OCI-M1 (cell line): ENCODE measurements around the gene UROS.

Experiments
- DNase-seq: peaks from one replicate; lab custom pipeline; 2025; lab: John Stamatoyannopoulos, UW

UROS gene

DNA sequence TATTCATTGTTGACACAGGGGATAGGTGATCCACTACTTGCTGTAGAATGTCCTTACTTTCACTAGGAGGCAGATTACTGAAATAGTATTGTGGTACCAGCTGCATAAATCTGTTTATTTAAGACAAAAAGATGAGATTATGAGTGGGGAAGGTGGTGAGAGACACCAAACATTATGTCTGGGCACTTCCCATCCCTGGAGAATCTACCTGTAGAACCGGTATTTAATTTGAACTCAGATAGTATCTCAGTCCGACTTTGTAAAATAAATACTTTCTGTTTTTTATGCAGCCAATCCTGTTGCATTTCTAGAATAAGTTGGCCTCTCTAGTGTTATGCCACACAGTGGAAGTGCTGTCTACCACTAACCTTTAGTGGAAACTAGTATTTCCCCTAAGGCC is 13.7 kb upstream of the UROS start:
- DNase-seq: no peak

- DNase-seq: no peak
Measured at GRCh38 chr10:125828311-125828710, 5.3 kb upstream of the UROS start.

DNA sequence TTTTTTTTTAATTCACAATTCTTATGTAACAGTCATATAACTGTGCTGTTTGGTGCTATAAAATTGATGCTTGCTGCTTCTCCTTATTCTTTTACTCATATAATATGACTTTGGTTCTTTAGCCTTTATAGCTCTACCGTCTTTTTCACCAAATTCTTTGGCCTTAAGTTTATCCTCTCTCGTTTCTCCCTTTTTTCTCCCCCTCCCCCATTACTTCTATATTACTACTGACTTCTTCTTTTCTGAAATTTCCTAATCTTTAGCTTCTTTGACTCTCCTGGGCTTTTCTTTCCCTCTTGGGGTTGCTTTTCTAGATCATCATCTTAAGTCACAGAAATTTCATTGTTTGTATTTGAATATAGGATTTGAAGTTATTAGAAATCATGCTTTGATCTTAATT is 4.1 kb upstream of the UROS start:
- peak; percentile 10 for DNase-seq

- peak; percentile 41 for DNase-seq
Measured at GRCh38 chr10:125824736-125825135, 1.7 kb upstream of the UROS start.

DNA sequence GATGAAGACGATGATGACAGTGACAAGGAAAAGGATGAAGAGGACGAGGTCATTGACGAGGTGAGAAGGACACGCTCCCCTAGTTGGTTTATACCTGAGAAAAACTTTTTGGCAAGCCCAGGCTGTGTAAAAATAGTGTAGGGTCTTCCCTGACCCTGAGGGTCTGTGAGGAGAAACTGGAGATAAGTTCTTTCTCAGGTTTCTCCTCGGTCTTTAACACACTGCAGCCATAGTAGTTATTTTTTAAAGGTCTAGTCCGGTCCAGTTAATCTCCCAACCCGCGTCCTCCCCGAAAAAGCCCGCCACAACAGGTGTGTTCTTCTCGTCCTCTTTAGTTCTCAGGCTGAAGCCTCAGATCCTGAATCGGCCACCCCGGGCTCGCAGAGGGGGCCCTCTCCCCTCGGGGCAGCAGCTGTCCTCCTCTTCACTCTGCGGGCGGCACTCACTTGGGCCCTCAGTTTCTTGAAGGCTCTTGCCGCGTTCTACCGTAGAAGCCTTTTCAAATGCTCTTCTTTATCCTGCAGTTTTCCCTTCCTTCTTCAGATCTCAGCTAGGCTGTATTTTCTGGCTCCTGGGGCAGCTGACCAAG is 699 bp upstream of the UROS start:
- peak; percentile 61 for DNase-seq

GRCh38 chr10:125820701-125821100 is 2.4 kb downstream of the UROS start:
- DNase-seq: peak; percentile 74

DNA sequence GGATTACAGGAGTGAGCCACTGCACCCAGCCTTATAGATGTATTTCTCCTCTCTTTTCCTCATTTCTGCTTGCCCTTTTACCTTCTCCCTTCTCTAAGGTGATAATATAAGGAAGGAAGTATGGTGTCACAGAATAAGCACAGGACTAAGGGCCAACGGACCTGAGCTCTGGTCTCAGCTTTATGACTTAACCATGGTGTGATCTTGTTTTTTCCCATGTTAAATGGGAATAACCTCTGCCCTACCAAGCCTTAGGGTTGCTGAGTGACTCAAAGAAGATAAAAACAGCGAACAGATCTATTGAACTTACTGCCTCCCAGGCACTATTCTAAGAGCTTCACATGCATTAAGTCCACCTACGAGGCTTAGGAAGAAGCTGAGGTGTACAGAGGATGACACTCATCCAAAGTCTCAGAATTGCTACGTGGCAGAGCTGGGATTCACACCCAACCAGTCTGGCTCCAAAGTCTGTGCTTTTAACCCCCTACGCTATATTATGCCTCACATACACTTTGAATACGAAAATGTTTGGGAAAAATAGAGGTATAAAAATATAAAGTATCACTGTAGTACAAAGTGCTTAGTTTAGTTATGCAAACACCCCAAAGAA is 5.6 kb downstream of the UROS start:
- peak; percentile 44 for DNase-seq

- peak; percentile 96 for DNase-seq
Measured at GRCh38 chr10:125816548-125816947, 6.5 kb downstream of the UROS start.

GRCh38 chr10:125815764-125816163 is 7.3 kb downstream of the UROS start:
- DNase-seq: no peak

GRCh38 chr10:125812128-125812750 is 10.8 kb downstream of the UROS start:
- DNase-seq: no peak

DNA sequence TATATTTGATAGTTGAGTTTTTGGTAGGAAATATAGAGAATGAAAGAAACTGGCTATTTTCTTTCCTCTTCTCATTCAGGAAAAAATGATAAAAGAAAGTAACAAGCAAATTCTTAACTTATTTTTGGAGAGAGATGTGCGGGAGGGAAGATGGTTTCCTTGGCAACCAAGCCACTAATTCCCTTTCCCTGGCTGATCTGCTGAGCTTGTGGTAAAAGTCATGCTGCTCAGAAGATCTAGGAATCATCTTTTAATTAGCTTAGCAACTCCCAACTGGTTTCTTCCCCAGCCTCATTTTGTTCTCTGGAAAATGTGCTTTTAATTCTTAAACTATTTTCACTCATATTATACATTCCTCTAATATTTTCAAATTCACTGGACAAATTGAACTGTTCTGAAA is 11.8 kb downstream of the UROS start:
- DNase-seq: no peak

- DNase-seq: no peak
Measured at GRCh38 chr10:125808047-125808446, 15.0 kb downstream of the UROS start.

DNA sequence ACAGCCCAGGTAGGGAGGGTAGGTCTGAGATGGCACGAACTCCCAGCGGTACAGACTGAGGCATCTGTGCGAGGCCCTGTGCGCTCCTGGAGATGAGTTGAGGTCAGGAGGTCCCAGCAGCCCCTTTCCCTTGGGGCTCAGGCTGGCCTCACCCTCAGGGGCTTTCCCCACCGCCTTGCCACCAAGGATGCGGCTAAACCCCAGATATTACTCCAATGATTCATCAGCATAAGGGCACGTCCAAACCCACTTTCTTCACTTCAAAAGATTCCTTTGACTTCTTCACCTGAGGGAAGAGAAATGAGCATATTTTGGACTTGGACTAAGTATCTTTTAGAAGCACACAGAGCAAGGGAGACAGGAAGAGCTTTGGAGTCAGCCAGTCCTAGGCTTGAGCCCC is 20.3 kb downstream of the UROS start:
- no peak for DNase-seq

DNA sequence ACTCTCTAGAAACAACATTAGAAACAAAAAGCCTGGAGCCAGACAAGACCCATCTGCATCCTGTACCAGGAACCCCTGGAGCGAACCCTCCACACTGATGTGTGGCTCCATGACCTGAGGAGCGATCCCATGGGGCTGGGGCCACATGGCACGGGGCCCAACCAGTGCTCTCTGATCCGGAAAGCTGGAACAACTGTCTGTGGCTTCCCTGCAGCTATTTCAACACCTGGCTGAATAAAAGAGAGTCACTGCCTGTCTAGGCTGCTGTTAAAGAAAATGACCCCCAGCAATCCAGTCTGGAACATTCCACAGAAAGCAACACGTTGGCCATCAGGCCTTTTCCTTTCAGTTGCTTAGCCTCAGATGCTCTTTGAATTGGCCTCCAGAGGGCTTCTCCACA is 20.9 kb downstream of the UROS start:
- no peak for DNase-seq

DNA sequence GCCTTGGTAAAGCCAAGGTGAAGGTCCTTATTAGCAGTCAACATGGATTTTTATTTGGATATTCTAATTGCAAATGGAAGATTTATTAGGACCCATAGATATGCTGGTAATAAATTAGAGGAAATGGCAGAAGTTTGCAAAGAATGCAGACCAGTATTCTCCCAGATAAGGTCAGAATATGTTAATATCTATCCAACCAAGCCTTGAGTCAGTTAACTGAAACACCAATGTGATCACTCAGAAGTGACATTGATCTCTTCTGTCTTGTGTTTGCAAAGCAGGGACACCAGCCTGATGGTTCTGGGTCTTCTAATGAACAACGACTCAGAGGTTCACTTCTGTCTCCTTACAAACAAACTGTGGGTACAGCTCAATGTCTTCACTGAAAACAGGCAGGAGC is 21.5 kb downstream of the UROS start:
- no peak for DNase-seq

- peak; percentile 13 for DNase-seq
Measured at GRCh38 chr10:125799451-125800182, 23.4 kb downstream of the UROS start.

- no peak for DNase-seq
Measured at GRCh38 chr10:125797994-125798662, 24.9 kb downstream of the UROS start.

GRCh38 chr10:125797424-125797823 is 25.6 kb downstream of the UROS start:
- no peak for DNase-seq

DNA sequence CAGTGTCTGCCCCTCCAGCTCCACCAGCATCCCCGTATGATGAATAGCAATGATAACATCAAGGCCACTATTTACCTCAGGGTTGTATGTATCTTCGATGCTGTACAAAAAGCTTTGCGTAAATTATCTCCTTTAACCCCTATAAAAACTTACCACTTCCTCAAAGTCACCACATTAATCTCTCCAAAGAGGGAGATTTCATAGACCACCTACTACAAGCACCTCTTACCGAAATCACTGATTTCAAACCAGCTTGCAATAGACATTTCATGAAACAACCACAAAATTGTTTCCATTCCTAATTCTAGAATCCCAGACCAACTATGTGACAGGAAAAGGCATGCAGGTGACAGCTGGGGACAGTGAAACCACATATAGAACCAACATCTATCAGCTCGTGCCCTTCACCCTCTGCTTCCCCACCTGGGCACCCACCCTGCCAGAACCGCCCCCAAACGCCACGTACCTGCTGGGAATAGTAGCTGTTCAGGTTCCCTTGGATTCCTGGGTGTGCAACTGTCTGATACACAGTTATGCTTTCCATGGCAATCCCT is 27.3 kb downstream of the UROS start:
- no peak for DNase-seq

- no peak for DNase-seq
Measured at GRCh38 chr10:125795128-125795527, 27.9 kb downstream of the UROS start.

GRCh38 chr10:125792342-125793300 is 30.4 kb downstream of the UROS start:
- no peak for DNase-seq
